ENCODE results near the gene FBXW9. TPM values are rescaled to one million over a fixed set of nuclear protein-coding genes. Genes with fewer than 3 reads are reported as not detected.

FBXW9 gene
- total and polyA plus RNA-seq, 2 of the 13 experiments (the other 11 are each of a cell fraction or from before 2014, with no cell fraction given): 5.7 to 6.1 TPM

- in situ Hi-C loops (cut with HindIII; ENCODE audit: extremely low pct_ligation_motif_present, low pct_unique_long_range_greater_than_20kb) (no loop called here), intact Hi-C loops (cut with micrococcal nuclease; ENCODE audit: unreplicated experiment) (no loop called here)
- no peaks in the 10 kb centered on the region for H3K27me3 ChIP-seq (ENCODE audit: control insufficient read depth in 1 of 2, insufficient read depth in 2 of 2, low read length in 2 of 2)
- ChIA-PET CTCF (ENCODE audit: low intra/inter-chr PET ratio, low total read pairs) (no interaction called here), POLR2A (interaction anchor here (1.3 kb wide), 1 partner anchor 11 kb away, joined by 4 read pairs; the partner anchor contains the start of genes MAN2B1 and WDR83)
- H4K20me1 ChIP-seq (ENCODE audit: insufficient read depth, low read length): no peaks in the 10 kb centered on the region
- no TSS peak for BruUV-seq (replicated peaks)
- H3K36me3 ChIP-seq (replicated peaks in 1 of 2; ENCODE audit: control insufficient read depth in 1 of 2, insufficient read depth in 2 of 2, low read length in 2 of 2): peaks cover 0 to 13% of the 10 kb centered on the region in 2 experiments; a peak in 4 of 5 replicates
- no peak overlapping the region for H3K4me2 ChIP-seq (ENCODE audit: low read depth, low read length)
- no peak overlapping the region for H3K27ac ChIP-seq (ENCODE audit: extremely low read length, insufficient read depth, low read length)
- ATAC-seq: no peak
- no peaks in the 10 kb centered on the region for H3K79me2 ChIP-seq (ENCODE audit: insufficient read depth, low read length)
- H3K9ac ChIP-seq (ENCODE audit: insufficient read depth, low read depth, low read length): no peak overlapping the region
- H2AFZ ChIP-seq (ENCODE audit: low read length): no peak overlapping the region
- TF ChIP-seq ZNF441 (CRISPR knock-in tag; IDR thresholded peaks at IDR 0.05; ENCODE audit: borderline replicate concordance): no peak
- WGBS (ENCODE audit: low lambda C conversion rate): 91% methylated on average over 8 of the region's 8 CpGs
- no peak for DNase-seq (ENCODE audit: low spot score)
- H3K9me3 ChIP-seq (ENCODE audit: low read length): no peaks in the 10 kb centered on the region
- FAIRE-seq: no peak
- no peaks in the 10 kb centered on the region for H3K4me1 ChIP-seq (ENCODE audit: insufficient read depth, low read length)
- H3K4me3 ChIP-seq (replicated peaks in 1 of 3; ENCODE audit: insufficient read depth in 1 of 3, low read depth in 2 of 3, low read length in 3 of 3): no peak overlapping the region
These were observed 40.9 kb downstream of the FBXW9 start for GRCh38 chr19:12655546-12655945.

GRCh38 chr19:12652219-12652618 is 44.2 kb downstream of the FBXW9 start:
- WGBS (ENCODE audit: low lambda C conversion rate): 87% methylated on average over 6 of the region's 6 CpGs
- POLR2A ChIA-PET: no interaction called here
- TF ChIP-seq ONECUT2 (CRISPR knock-in tag; IDR thresholded peaks at IDR 0.05) (no peak), MTERF4 (CRISPR knock-in tag; IDR thresholded peaks at IDR 0.05) (no peak), ARHGAP35 (CRISPR knock-in tag; IDR thresholded peaks at IDR 0.05; ENCODE audit: borderline replicate concordance) (no peak), ZNF441 (CRISPR knock-in tag; IDR thresholded peaks at IDR 0.05; ENCODE audit: borderline replicate concordance) (no peak), GATA4 (IDR thresholded peaks at IDR 0.05; ENCODE audit: borderline replicate concordance, low read depth) (no peak), ZNF770 (CRISPR knock-in tag; IDR thresholded peaks at IDR 0.05) (no peak), ZNF644 (CRISPR knock-in tag; IDR thresholded peaks at IDR 0.05; ENCODE audit: low read depth) (no peak), CREM (IDR thresholded peaks at IDR 0.05) (no peak), CREM (CRISPR knock-in tag; IDR thresholded peaks at IDR 0.05) (no peak), YY1 (IDR thresholded peaks at IDR 0.05; ENCODE audit: insufficient read depth, insufficient replicate concordance, low read depth, low read length) (no peak), CSRNP1 (CRISPR knock-in tag; IDR thresholded peaks at IDR 0.05) (no peak)

More at GRCh38 chr19:12652219-12652618, 44.2 kb downstream of the FBXW9 start:
- BruUV-seq (replicated peaks): no TSS peak
- Histone ChIP-seq H3K4me1 (ENCODE audit: insufficient read depth, low read length) (no peaks in the 10 kb centered on the region), H3K79me2 (ENCODE audit: insufficient read depth, low read length) (no peaks in the 10 kb centered on the region), H3K9ac (ENCODE audit: insufficient read depth, low read depth, low read length) (no peak overlapping the region), H3K27ac (ENCODE audit: extremely low read length, insufficient read depth, low read length) (no peak overlapping the region), H3K4me3 (replicated peaks in 1 of 3; ENCODE audit: insufficient read depth in 1 of 3, low read depth in 2 of 3, low read length in 3 of 3) (no peak overlapping the region), H2AFZ (ENCODE audit: low read length) (no peak overlapping the region), H3K27me3 (ENCODE audit: control insufficient read depth in 1 of 2, insufficient read depth in 2 of 2, low read length in 2 of 2) (no peaks in the 10 kb centered on the region), H3K4me2 (ENCODE audit: low read depth, low read length) (no peak overlapping the region), H3K36me3 (replicated peaks in 1 of 2; ENCODE audit: control insufficient read depth in 1 of 2, insufficient read depth in 2 of 2, low read length in 2 of 2) (peaks cover 0 to 11% of the 10 kb centered on the region in 2 experiments; a peak in 4 of 5 replicates), H3K9me3 (ENCODE audit: low read length) (no peaks in the 10 kb centered on the region), H4K20me1 (ENCODE audit: insufficient read depth, low read length) (no peaks in the 10 kb centered on the region)
- ATAC-seq (no peak), DNase-seq (ENCODE audit: low spot score) (no peak), FAIRE-seq (no peak)
- intact Hi-C loops (cut with micrococcal nuclease; ENCODE audit: unreplicated experiment): no loop called here
- CTCF ChIA-PET (ENCODE audit: low intra/inter-chr PET ratio, low total read pairs): no interaction called here
- in situ Hi-C loops (cut with HindIII; ENCODE audit: extremely low pct_ligation_motif_present, low pct_unique_long_range_greater_than_20kb): no loop called here
